ENCODE data around the gene CEP43.

DNA sequence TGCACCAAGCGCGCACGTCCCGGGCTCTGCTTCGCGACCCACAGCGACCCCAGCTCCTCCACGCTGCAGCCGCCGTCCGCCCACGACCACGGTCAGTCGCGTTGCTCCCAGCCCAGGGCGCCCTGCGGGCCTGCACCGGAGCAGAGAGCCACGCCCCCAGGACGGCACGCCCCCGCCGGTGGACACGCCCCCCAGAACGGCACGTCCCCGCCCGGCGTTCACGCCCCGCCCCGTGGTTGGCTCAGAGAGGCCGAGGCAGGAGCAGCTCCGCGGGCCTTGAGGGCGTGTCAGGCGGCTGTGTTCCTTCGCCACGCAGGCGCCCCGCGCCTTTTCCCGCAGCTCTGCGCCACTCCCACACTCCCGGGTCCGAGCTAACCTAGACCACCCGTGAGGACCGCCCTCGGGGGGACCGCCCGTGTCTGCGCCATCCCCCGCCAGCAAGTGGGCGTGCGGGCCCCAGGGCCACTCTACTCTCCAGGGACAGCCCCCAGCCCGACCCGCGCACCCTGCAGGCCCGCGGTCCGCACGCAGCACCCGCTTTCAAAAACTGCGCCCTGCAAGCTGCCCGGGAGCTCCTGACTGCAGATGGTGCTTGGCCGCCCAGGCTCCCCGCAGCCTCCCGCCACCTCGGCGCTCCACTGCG is 42.6 kb upstream of the CEP43 start, which contains the start of gene RNASET2:
- TF ChIP-seq, protein P1, sequence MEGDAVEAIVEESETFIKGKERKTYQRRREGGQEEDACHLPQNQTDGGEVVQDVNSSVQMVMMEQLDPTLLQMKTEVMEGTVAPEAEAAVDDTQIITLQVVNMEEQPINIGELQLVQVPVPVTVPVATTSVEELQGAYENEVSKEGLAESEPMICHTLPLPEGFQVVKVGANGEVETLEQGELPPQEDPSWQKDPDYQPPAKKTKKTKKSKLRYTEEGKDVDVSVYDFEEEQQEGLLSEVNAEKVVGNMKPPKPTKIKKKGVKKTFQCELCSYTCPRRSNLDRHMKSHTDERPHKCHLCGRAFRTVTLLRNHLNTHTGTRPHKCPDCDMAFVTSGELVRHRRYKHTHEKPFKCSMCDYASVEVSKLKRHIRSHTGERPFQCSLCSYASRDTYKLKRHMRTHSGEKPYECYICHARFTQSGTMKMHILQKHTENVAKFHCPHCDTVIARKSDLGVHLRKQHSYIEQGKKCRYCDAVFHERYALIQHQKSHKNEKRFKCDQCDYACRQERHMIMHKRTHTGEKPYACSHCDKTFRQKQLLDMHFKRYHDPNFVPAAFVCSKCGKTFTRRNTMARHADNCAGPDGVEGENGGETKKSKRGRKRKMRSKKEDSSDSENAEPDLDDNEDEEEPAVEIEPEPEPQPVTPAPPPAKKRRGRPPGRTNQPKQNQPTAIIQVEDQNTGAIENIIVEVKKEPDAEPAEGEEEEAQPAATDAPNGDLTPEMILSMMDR (IDR thresholded peaks at IDR 0.05 in 4 of 5, conservative IDR thresholded peaks at IDR 0.05 in 1 of 5), result no peak
- TF ChIP-seq POLR2A (IDR thresholded peaks at IDR 0.05), result peak; percentile 39 to 58
